ENCODE results near the gene PRDM11. TPM values are rescaled to one million over a fixed set of nuclear protein-coding genes. Genes with fewer than 3 reads are reported as not detected.

The PRDM11 gene
- total RNA-seq, 2 donors from 2014 or later: 10.4 to 15.2 TPM

GRCh38 chr11:45193695-45194094, 47.3 kb downstream of the PRDM11 start:
- peaks cover 10% of the 10 kb centered on the region for H3K36me3 ChIP-seq (ENCODE audit: control insufficient read depth, insufficient read depth, low read length)
- peaks cover 15% of the 10 kb centered on the region for H3K9me3 Mint-ChIP-seq
- DNase-seq: no peak
- no peak overlapping the region for H3K4me3 Mint-ChIP-seq
- no peak overlapping the region for H3K27ac Mint-ChIP-seq
- no peak for TF ChIP-seq CTCF (conservative IDR thresholded peaks at IDR 0.05)
- H3K4me1 ChIP-seq (ENCODE audit: control insufficient read depth, insufficient read depth, low read length): no peaks in the 10 kb centered on the region
- no peaks in the 10 kb centered on the region for H3K27me3 ChIP-seq (ENCODE audit: control insufficient read depth, insufficient read depth, low read length, poor library complexity, severe bottlenecking)
- WGBS, 2 experiments (ENCODE audit: insufficient coverage in 1 of 2, insufficient read length in 1 of 2): 86 to 96% methylated on average over 5 to 6 of the region's 6 CpGs
- H3K27ac ChIP-seq (ENCODE audit: low read depth, low read length): no peak overlapping the region
- H3K36me3 Mint-ChIP-seq (ENCODE audit: low read depth): peaks cover 39% of the 10 kb centered on the region
- H3K9ac ChIP-seq (ENCODE audit: extremely low read depth, low read length, poor library complexity, severe bottlenecking): no peak overlapping the region
- H3K27me3 Mint-ChIP-seq (ENCODE audit: insufficient read depth): no peaks in the 10 kb centered on the region
- peaks cover 8% of the 10 kb centered on the region for H3K9me3 ChIP-seq (ENCODE audit: control insufficient read depth, low read length)
- no peak overlapping the region for H3K4me3 ChIP-seq (ENCODE audit: low read length)
- H3K4me1 Mint-ChIP-seq: no peaks in the 10 kb centered on the region

- TF ChIP-seq CTCF (conservative IDR thresholded peaks at IDR 0.05): peak; percentile 60
- peak; percentile 75 for DNase-seq
- no peak overlapping the region for H3K4me3 Mint-ChIP-seq
- no peak overlapping the region for H3K27ac ChIP-seq (ENCODE audit: low read depth, low read length)
- H3K27ac Mint-ChIP-seq: no peak overlapping the region
- no peak overlapping the region for H3K4me3 ChIP-seq (ENCODE audit: low read length)
- H3K36me3 Mint-ChIP-seq (ENCODE audit: low read depth): peaks cover 19% of the 10 kb centered on the region
- H3K4me1 ChIP-seq (ENCODE audit: control insufficient read depth, insufficient read depth, low read length): no peaks in the 10 kb centered on the region
- H3K4me1 Mint-ChIP-seq: peaks cover 14% of the 10 kb centered on the region
- no peak overlapping the region for H3K9ac ChIP-seq (ENCODE audit: extremely low read depth, low read length, poor library complexity, severe bottlenecking)
- 66 to 83% methylated on average over 2 to 8 of the region's 8 CpGs for WGBS, 2 experiments (ENCODE audit: insufficient coverage in 1 of 2, insufficient read length in 1 of 2)
- H3K9me3 Mint-ChIP-seq: peaks cover 9% of the 10 kb centered on the region
- no peaks in the 10 kb centered on the region for H3K36me3 ChIP-seq (ENCODE audit: control insufficient read depth, insufficient read depth, low read length)
- no peaks in the 10 kb centered on the region for H3K27me3 ChIP-seq (ENCODE audit: control insufficient read depth, insufficient read depth, low read length, poor library complexity, severe bottlenecking)
- H3K9me3 ChIP-seq (ENCODE audit: control insufficient read depth, low read length): no peaks in the 10 kb centered on the region
- no peaks in the 10 kb centered on the region for H3K27me3 Mint-ChIP-seq (ENCODE audit: insufficient read depth)
These were observed 58.3 kb downstream of the PRDM11 start for GRCh38 chr11:45204761-45205160.

GRCh38 chr11:45205978-45206377, 59.5 kb downstream of the PRDM11 start:
- H3K36me3 ChIP-seq (ENCODE audit: control insufficient read depth, insufficient read depth, low read length): no peaks in the 10 kb centered on the region
- TF ChIP-seq CTCF (conservative IDR thresholded peaks at IDR 0.05): no peak
- no peak overlapping the region for H3K27ac ChIP-seq (ENCODE audit: low read depth, low read length)
- H3K4me1 ChIP-seq (ENCODE audit: control insufficient read depth, insufficient read depth, low read length): no peaks in the 10 kb centered on the region
- peaks cover 19% of the 10 kb centered on the region for H3K36me3 Mint-ChIP-seq (ENCODE audit: low read depth)
- no peaks in the 10 kb centered on the region for H3K27me3 Mint-ChIP-seq (ENCODE audit: insufficient read depth)
- H3K4me3 ChIP-seq (ENCODE audit: low read length): no peak overlapping the region
- no peak for DNase-seq
- WGBS, 2 experiments (ENCODE audit: insufficient coverage in 1 of 2, insufficient read length in 1 of 2): 60 to 63% methylated on average over 3 to 7 of the region's 7 CpGs
- H3K4me3 Mint-ChIP-seq: no peak overlapping the region
- no peaks in the 10 kb centered on the region for H3K9me3 ChIP-seq (ENCODE audit: control insufficient read depth, low read length)
- no peaks in the 10 kb centered on the region for H3K27me3 ChIP-seq (ENCODE audit: control insufficient read depth, insufficient read depth, low read length, poor library complexity, severe bottlenecking)
- H3K27ac Mint-ChIP-seq: no peak overlapping the region
- H3K9me3 Mint-ChIP-seq: peaks cover 9% of the 10 kb centered on the region
- H3K9ac ChIP-seq (ENCODE audit: extremely low read depth, low read length, poor library complexity, severe bottlenecking): no peak overlapping the region
- H3K4me1 Mint-ChIP-seq: peaks cover 21% of the 10 kb centered on the region

All from endodermal cell (in vitro differentiated cells).